Measurements from ENCODE around the gene MAN1C1.

DNA sequence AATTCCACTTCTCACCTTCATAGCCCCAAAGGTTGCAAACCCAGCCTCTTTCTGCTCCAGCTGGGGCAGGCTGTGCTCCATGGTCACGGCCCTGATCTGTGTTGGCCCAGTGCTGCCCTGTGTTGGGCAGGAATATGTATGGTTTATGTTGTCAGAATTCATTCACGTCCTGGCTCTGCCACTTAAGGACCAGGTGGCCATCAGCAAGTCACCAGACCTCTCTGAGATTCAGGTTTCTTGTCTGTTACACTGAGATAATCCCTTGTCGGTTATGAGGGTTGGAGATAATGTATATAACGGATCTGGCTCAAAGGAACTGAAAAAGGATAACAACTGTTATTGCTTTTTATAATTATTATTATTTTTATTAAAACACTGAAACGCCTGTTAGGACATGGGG is 144.3 kb downstream of the MAN1C1 start:
- TF ChIP-seq, protein P1, sequence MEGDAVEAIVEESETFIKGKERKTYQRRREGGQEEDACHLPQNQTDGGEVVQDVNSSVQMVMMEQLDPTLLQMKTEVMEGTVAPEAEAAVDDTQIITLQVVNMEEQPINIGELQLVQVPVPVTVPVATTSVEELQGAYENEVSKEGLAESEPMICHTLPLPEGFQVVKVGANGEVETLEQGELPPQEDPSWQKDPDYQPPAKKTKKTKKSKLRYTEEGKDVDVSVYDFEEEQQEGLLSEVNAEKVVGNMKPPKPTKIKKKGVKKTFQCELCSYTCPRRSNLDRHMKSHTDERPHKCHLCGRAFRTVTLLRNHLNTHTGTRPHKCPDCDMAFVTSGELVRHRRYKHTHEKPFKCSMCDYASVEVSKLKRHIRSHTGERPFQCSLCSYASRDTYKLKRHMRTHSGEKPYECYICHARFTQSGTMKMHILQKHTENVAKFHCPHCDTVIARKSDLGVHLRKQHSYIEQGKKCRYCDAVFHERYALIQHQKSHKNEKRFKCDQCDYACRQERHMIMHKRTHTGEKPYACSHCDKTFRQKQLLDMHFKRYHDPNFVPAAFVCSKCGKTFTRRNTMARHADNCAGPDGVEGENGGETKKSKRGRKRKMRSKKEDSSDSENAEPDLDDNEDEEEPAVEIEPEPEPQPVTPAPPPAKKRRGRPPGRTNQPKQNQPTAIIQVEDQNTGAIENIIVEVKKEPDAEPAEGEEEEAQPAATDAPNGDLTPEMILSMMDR (IDR thresholded peaks at IDR 0.05): no peak
- no peak for TF ChIP-seq POLR2A (IDR thresholded peaks at IDR 0.05)
